Activated T-helper 9 cell treated with anti-CD3 and anti-CD28 coated beads, Interleukin-2, amount 50 U/mL, for 16 hours (primary cell): ENCODE measurements around the gene DOCK9.

Experiments
- DNase-seq: peaks from one replicate; pipeline ENCODE4 v3.0.0-alpha.2; 2020; ENCODE audit warnings: low read depth

Gene DOCK9

DNA sequence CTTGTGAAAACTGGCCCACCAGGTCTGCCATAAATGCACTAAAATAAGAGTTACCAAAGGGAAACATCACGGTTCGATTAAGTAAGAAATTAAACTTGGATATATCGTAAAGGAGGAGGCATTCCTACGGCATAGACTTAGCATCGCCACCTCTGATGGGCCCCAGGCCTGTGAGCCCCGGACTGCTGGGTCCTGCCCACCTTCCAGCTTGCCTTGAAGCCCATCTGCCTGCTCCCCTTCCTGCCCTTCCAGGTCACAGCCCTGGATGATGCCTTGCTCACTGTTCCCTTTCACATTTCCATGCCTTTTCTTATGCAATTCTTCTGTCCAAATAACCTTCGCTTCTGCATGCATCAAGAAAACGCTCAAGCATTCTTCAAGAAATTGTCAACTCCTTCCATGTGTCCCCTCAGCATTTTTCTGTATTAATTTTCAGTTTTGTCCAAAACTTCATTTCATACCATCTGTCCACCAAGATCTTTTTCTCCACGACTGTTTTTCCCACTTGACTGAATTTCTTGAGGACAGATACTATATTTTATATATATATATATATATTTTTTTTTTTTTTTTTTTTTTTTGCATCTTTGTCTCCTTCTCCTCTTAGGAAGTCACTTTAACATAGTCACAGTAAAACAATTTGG is 91.2 kb downstream of the DOCK9 start:
- DNase-seq, result no peak

DNA sequence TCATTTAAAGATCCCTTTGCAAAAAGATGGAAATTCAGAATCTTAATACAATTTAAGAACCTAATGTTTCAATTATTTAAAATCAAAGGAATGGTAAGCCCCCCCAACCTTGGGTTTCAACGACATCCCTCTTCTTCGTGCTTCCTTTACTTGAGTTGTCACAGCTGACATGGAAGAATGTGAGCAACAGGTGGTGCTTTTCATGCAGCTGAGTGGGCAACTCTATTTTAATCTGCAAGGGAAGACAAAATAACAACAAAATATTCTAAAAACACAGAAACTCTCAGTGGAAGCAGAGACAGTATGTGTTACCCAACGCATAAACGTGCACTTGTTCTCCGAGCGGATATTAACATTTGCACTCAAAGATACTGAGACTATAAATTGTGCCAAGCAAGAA is 92.3 kb downstream of the DOCK9 start:
- DNase-seq, result no peak

DNA sequence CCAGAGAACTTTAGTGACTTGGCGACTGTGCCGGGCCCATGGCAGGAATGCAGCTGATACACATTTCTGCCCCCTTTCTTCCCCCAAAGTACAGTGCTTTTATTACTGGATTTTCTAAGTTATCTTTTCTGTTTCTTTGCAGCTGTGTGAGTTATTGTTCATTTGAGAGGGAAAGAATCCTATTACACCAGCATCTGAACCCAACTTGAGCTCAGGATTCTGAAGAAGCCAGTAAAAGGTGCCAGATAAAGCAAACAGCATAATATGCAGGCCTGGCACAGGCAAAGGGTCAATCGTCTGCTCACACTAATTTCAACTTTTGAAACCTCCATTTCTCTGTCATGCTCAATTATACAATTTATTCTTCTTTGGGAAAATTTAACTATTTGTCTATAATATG is 93.9 kb downstream of the DOCK9 start:
- no peak for DNase-seq

DNA sequence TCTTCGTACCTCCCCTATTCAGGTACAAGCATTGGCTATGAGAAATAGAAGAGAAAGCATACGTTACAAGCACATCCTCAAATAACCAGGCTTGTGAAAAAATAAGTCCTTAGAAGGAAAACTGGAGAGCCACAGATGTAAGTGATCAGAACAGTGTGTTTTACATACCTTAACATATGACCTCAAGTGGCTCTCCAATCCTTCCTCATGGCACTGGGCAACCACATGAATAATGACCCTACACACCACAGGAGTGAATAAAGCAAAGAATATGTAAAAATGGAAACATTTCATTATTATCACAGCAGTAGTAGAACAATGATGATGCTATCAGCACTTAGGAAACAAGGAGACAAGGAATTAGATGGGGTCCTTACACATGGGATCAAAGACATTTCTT is 96.5 kb downstream of the DOCK9 start:
- no peak for DNase-seq

DNA sequence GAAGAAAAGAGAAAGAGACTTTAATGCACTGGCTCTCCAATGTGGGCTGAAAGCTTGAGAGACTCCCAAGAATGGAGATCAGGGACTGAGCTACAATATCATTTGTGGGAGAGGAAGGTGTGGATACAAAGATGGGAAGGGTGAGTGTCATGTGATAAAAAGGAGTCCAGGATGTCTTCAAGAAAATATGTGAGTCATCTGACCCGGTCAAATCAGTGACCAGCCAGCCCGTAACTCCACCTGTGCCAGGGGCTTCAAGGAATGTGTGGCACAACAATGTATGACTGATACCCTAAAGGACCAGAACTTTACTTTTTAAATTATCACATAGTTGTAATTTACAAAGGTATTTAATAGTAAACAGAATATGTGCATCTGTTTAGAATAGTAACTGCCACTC is 97.2 kb downstream of the DOCK9 start:
- no peak for DNase-seq

DNA sequence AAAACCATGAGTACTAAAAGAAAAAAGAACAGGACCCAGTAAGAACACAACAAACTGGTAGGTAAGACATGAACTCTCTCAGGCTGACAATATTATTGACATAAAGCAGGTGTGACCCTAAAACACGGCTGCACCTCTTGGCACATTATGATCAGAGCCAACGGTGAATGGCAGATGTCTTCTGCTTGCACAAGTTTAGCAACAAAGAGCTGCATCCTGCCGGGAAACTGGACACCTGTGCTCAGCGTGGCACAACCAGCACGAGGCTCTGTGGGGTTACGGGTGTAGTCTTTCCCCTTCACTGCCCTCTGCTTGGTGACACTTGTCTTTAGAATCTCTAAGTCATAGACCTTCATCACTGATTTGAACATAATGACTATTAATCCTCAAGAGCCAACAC is 97.9 kb downstream of the DOCK9 start:
- DNase-seq, result no peak

DNA sequence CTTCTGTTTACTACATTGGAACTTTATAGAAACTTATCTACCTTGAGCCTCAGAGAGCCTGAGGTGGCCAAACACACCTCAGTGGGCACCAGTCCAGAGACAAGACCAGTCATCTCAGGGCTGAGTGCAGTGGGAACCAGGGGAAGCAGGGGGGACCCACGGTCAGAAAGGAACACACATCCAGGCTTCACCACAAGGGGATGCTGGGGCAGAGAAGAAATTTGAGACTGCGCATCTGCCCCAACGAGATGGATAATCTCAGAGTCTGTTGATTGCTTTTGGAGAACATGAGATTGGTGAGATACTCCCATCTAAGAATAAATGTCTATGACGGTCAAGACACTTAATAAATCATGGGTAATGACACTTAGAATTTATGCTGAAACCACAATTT is 98.7 kb downstream of the DOCK9 start:
- DNase-seq, result no peak

DNA sequence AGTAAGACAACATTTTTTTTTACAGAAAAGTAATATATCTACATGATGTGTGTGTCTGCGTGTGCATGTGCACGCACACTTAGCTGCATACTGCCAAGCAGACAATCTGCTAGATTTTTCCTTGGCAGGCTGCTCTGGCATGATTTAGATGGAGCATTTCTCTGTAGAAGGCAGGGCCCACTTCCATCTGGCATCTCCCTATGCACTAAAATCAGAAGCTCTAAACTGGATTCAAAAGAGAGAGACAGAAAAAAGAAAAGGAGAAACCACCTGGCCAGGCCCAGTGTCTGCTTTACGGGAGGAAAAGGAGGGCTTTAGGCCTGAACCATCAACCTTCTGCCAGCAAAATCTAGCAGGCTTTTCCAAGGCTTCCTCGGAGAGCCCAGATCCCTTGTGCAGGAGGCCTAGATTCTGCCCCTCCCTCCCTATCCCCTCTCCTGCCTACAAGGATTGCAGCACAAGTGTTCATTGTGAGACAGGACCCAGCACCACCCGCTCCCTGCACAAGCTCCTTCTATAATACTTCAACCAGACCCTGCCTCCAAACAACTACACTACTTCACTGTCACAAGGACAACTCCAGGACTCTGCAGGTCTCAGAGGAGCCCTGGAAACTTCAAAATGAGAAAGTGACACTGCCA is 99.3 kb downstream of the DOCK9 start:
- no peak for DNase-seq

DNA sequence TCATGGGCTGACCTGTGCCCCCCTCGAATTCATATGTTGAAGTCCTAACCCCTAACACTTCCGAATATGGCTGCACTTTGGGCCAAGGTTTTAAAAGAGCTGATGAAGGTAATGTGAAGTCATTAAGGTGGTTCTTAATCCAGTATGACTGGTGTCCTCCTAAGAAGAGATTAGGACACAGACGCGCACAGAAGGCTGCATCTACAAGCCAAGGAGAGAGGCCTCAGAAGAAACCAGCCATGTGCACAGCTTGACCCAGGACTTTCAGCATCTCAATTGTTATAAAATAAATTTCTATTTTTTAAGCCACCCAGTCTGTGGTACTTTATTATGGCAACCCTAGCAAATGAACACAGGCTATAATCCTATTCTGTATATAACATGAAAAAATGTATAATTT is 99.9 kb downstream of the DOCK9 start:
- DNase-seq, result no peak

DNA sequence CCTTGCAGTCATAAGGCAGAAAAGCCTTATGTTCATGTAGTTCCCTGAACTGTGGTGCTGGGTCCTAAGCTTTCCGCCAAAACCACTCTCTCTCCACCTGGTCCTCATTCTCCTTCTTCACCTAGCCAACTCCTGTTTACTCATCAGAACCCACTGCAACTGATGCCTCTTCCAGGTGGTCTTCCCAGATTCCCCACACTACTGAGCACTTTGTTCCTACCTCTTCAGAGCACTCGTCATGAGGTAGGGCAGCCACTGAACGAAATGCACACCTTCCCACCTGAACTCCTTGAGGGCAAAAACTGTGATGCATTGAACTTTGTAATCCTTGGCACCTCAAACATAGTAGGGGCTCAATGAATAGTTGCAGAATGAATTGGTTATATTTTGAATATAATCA is 100.4 kb downstream of the DOCK9 start:
- no peak for DNase-seq

DNA sequence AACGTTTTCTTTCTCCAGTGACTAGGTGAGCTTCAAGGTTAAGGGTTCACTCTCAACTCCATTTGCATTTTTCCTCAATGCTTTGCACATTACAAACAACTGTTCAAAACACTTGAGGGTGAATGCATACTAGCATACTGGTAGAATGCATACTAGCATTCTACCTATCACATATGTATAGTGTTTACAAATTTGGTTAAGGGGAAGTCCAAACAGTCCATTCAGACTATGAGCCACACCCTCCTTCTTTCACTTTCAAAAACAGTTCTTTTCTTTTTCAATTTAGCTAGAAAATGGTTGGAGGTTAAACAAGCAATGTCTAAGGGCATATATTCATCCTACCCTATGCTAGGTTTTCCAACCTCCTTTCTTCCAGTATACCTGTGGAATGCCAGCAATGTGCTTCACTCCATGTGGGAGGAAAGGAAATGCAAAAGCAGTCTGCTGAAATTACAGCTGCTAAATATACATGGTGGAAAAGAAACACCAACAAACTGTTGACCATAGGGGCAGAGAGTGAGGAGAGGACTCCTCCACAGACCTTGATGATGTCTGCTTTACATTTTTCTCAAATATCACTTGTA is 102.6 kb downstream of the DOCK9 start:
- DNase-seq, result no peak

DNA sequence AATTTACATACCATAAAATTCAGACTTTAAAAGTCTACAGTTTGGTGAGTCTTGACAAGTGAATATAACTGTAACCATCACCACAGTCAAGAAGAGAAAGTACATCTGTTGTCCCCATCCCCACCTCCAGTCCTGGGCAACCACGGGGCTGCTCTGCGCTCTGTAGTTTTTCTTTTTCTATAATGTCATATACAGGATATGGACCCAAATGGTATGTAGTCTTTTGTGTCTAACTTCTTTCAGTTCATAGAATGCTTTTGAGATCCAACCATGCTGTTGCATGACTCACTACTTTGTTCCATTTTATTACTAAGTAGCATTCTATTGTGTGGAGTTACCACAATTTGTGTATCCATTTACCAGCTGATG is 103.9 kb downstream of the DOCK9 start:
- no peak for DNase-seq

DNA sequence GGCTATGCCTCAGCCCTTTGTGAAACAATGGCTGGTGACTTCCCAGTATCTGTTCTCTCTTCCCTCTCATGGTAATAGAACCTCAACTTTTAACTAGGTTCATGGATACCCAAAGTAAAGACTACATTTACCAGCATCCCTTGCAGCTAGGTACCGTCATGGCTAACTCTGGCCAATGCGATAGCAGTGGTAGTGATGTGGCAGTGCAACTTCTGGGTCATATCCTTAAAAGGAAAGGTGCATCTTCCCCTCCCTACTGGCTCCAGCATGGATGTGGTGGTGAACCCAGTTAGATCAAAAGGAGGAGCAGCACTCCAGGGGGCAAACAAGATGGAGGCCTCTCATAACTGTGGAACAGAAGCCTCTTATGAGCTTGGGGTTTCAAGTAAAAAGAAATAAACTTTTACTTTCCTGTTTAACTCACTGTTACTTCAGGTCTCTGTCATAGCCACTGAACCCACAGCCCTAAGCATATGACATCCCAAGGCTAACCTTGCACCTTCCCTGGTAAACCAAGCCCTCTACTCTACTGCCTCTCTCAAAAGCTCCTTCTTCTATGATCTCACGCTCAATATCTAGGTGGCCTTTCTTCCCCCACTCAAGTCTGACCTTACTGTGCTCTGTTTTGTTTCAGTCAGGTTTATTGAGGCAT is 104.4 kb downstream of the DOCK9 start:
- no peak for DNase-seq

DNA sequence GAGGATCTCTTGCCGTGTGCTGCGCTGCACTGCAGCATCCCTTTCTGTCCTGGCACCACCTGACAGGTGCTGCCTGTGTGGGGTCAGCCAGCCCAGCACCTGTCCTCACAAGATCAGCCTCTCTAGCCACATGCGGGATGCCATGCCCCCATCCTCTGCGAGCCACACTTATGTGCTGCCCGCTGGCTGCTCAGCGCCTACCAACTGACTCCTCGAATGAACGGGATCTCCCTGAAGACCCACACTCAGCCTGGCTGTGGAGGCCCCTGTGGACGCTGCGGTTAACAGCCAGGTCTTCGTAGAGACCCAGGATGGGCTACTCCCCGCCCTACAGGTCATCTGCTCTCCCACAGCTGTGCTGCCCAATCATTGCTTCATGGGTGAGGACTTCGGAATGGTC is 106.1 kb downstream of the DOCK9 start:
- DNase-seq, result no peak

DNA sequence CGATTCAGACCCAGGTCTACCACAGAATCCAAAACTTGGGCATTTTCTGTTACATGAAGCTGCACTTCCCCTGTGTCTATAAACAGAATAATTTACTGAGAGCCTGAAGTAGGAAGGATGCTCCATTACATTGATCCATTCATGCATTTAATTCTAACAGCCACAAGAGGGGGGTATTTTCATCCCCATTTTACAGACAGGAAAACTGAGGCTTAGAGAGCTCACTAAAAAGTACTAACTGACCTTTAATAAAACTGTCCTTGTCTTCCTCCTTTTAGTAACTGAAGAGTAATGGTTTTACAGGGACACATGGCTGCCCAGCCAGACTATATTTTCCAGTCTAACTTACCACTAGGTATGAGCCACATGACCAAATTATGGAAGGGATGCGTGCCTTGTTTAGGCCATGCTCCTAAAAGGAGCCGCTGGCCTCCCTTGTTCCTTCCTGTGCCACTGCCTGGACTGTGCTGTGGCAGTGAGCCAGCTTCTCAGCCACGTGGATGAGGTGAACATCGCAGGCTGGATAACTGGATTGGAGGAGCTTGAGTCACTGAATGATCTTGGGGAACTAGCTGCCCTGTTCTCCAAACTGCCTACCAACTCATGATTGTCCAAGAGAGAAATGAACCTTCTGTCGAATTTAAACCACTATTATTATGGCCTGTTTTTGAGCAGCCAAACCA is 108.3 kb downstream of the DOCK9 start:
- DNase-seq, result no peak

DNA sequence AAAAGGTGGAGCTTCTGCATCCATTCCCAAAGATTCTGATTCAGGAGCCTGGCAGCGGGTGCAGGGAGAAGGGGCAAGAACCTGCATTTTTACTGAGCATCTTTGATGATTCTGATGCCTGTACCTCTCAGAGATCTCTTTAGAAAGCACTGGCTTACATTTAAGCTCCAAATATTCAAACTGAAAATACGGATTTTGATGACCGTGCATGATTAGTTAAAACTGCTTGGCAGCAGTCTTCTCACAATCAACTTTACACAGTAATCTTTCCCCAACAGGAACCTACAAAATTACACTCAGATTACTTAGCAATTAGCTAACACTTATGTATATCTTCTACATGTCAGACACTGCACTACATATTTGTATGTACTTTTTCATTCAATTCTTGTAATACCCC is 108.9 kb downstream of the DOCK9 start:
- DNase-seq, result no peak

DNA sequence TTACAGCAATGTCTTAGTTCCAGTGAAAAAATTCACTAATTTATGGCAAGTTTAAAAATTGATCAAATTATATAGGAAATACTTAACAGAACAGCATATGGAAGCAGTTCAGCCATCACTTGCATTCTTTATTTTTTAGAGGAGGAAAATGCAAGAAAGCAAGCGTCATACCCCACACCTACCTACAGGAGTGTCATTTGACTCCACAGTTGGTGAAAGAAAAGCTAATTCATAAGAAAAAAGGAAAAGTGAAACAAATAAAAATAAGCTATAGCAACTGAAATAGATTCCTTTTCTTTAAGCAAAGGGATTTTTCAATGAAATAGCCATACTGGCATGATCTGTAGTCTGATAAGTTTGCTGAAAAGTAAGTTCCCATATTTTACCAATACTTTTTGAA is 111.0 kb downstream of the DOCK9 start:
- DNase-seq, result no peak

DNA sequence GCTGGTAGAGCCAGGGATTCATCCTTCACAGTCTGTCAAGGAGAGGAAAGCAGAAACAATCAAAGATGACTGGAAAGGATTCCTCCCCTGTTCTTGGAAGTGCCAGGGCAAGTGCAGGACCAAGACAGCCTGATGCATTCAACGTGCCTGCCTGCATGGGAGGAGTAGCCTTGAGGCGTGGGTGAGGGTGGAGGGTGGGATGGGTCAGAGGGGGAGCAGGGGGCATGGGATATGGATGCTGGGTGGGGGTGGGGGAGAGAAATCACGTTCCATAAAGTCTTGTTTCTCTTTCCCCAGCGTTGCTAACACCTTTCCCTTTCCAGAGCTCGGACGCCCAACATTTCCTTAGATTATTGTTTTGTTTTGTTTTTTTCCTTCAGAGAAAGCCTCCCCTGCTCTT is 117.4 kb downstream of the DOCK9 start:
- no peak for DNase-seq

DNA sequence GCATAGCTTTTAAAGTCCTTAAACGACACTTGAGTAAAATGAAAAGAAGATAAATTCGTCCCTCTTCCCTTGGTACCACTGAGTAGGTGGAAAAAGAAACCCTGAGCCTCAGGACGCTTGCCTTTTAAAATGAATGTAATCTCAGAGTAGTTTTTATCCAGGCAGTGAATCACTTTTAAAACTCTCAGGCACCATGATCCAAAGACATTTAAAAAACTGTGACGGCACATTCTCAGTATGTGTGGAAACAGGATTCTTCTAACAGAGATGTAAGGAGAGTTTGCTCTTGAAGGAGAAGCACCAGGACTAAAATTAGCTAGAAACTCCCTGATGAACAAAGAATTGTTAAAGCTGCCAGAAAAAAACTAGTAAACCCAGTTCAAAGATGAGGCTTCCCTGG is 119.7 kb downstream of the DOCK9 start:
- DNase-seq, result no peak

DNA sequence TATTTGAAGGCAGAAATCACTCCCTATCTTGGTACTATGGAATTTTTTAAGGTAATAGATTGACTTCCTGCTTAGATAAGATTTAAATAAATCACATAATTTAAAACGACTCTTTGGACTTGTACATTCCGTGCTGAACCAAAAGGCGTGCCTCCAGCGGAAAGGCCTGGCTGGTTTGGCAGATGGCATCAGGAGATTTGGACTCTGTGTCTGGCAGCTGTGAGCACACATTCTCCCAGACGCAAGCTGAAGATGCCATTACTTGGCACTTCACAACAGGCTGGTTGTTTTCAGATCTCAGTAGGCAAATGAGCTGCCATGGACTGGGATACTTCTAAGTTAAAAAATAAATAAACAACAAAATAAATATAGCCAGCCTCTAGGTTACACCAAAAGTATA is 120.9 kb downstream of the DOCK9 start:
- DNase-seq, result no peak

DNA sequence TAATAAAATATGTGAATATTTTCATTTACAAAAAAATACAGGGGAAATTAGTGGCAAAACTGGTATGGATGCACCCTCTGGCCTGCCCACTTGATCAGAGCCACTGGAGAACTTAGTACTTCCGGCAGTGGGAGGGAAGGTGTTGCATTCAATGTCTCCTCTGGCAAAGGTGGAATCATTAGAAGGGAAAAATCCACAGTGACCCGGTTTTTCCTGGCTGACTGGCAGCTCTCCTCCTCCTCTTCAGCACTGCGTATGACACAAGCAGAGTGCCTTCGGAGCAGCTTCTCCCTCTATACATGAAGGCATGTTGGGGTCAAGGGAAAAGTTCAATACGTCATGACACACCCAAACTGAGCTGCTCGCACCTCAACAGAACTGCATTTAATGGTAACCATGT is 123.4 kb downstream of the DOCK9 start:
- DNase-seq, result no peak

DNA sequence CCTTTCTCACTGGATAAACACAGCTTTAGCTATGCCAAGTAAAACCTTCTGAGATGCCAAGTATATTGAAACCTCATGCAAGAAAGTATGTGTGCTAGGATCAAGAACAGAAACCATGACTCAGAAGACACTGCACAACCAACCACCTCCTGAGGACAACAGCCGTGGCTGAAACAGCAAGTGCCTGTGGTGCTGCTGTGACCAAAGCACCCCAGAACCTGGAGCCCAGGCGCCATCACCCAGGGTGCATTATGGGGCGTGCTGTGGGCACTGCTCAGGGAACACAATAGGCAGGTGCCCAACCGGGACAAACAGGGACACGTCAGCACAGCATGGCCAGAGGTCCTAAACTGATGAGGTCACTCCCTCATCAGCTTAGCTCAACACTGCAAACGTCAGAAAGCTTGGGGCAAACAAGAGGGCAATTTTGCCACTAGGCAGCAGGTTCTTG is 124.1 kb downstream of the DOCK9 start:
- DNase-seq, result peak; percentile 13

DNA sequence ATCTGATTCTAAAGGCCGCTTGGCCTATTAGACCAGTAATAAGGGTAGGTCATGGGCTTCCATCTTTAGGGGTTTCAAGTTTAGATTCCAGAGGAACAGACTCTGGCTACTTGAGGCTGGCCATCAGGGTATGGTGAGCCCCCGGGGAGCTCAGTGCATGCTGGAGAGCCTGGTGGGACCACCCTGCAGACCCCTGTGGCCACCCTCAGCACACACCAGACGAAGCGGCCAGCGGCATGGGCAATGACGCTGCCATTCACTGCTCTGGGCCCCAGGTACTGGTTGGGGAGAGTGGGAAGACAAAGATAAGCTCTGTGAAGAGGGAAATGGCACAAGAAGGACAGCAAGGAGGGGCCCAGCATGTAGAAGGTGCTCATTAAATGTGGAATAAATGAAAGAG is 126.6 kb downstream of the DOCK9 start:
- no peak for DNase-seq
